Stimulated activated CD4-positive, alpha-beta T cell treated with anti-CD3 and anti-CD28 coated beads, Interleukin-15, amount 100 ng/mL, for 24 hours (primary cell): ENCODE measurements around the gene CTNND1.
"Not testable (repeated sequence)": the region's sequence is repeated elsewhere in the genome, so short reads cannot be mapped to it uniquely, and the experiment has no call there.

Source experiments
- DNase-seq: peaks from one replicate; pipeline ENCODE4 v3.0.0-alpha.2; 2020

CTNND1 gene

GRCh38 chr11:57792060-57792541 is 30.5 kb downstream of the CTNND1 start:
- DNase-seq: peak; percentile 82

GRCh38 chr11:57792870-57793269 is 31.3 kb downstream of the CTNND1 start:
- no peak for DNase-seq

- DNase-seq: no peak
Observed at GRCh38 chr11:57793351-57794115, 31.9 kb downstream of the CTNND1 start.

GRCh38 chr11:57798905-57799559 is 37.4 kb downstream of the CTNND1 start:
- DNase-seq: no peak

- no peak for DNase-seq
Observed at GRCh38 chr11:57800444-57801182, 39.0 kb downstream of the CTNND1 start.

GRCh38 chr11:57801183-57801485 is 39.5 kb downstream of the CTNND1 start:
- no peak for DNase-seq

GRCh38 chr11:57802411-57802810 is 40.8 kb downstream of the CTNND1 start:
- no peak for DNase-seq

- no peak for DNase-seq
Observed at GRCh38 chr11:57804466-57804865, 42.9 kb downstream of the CTNND1 start.

- no peak for DNase-seq
Observed at GRCh38 chr11:57805780-57806179, 44.2 kb downstream of the CTNND1 start.

GRCh38 chr11:57812634-57813033 is 51.0 kb downstream of the CTNND1 start:
- no peak for DNase-seq

GRCh38 chr11:57815476-57815875 is 53.9 kb downstream of the CTNND1 start:
- DNase-seq: no peak

GRCh38 chr11:57815877-57816276 is 54.3 kb downstream of the CTNND1 start:
- DNase-seq: no peak

- DNase-seq: no peak
Observed at GRCh38 chr11:57818812-57819211, 57.2 kb downstream of the CTNND1 start.

- DNase-seq: no peak
Observed at GRCh38 chr11:57819252-57819979, 57.8 kb downstream of the CTNND1 start.

GRCh38 chr11:57823859-57824258 is 62.3 kb downstream of the CTNND1 start:
- no peak for DNase-seq

- no peak for DNase-seq
Observed at GRCh38 chr11:57834852-57835251, 73.2 kb downstream of the CTNND1 start.

GRCh38 chr11:57838609-57839008 is 77.0 kb downstream of the CTNND1 start:
- not testable (repeated sequence) for DNase-seq

GRCh38 chr11:57842873-57843272 is 81.3 kb downstream of the CTNND1 start:
- DNase-seq: no peak

- no peak for DNase-seq
Observed at GRCh38 chr11:57867966-57868365, 106.4 kb downstream of the CTNND1 start.

- DNase-seq: no peak
Observed at GRCh38 chr11:57868491-57868890, 106.9 kb downstream of the CTNND1 start.
